OCI-LY7 (cell line): ENCODE measurements around the gene ANO4.

ENCODE experiments used
- CTCF ChIP-seq: fragments of 200-600 bp; sonication (generic); conservative IDR thresholded peaks from 2 replicates; pipeline ENCODE4 v1.5.1; 2014; ENCODE audit warnings: mild to moderate bottlenecking, antibody characterized with exemption, low read length, moderate library complexity, mixed read lengths
- EZH2phosphoT487 ChIP-seq: fragments of 200-600 bp; sonication (generic); IDR thresholded peaks from 2 replicates; pipeline ENCODE4 v1.6.1; 2018; ENCODE audit warnings: low read depth, borderline replicate concordance, mild to moderate bottlenecking, mixed run types, antibody characterized with exemption, low read length, moderate library complexity, mixed read lengths

GRCh38 chr12:100954118-100954517 lies 159.5 kb downstream of the ANO4 start:
- TF ChIP-seq CTCF (no peak), EZH2phosphoT487 (no peak)
